Left cardiac atrium (tissue), 4 donors: ENCODE data around the gene NIPAL1. TPM values are rescaled to one million over a fixed set of nuclear protein-coding genes. Genes with fewer than 3 reads are reported as not detected.
"Not testable (repeated sequence)": the region's sequence is repeated elsewhere in the genome, so short reads cannot be mapped to it uniquely, and the experiment has no call there.

Experiments used
- ATAC-seq, 2 donors: fragments of 200-7000 bp; cut with Tn5 transposase; one replicate each; pipeline ENCODE4 v1.9.1; 2020; ENCODE audit warnings: mild to moderate bottlenecking in 2 of 2, moderate library complexity in 2 of 2
- DNase-seq: peaks from one replicate; pipeline ENCODE4 v3.0.0-alpha.2; 2020
- intact Hi-C, 2 donors: fragments of 100-400 bp; cut with DNase I; formaldehyde crosslinking; loops; one replicate each; pipeline versions ENCODE4 v1.14.1 to v1.15.1; 2022 to 2023
- long read RNA-seq: library from polyadenylated mRNA; unstranded; transcript quantifications from one replicate; pipeline ENCODE4 v2.0.0, GENCODE V29; 2021
- total RNA-seq, 2 donors: library from RNA; stranded (reverse); fragmentation: NEBNext Ultra II Directional; extraction: Animal tissue kit (Norgen Biotek cat#: 25700); gene quantifications; one replicate each; pipeline ENCODE4 v1.2.1, GENCODE V29; 2021
- donor health status: DM: no; HTN: yes; CAD: no.
- donor health status: DM: no; HTN: yes; CAD: no; lungs with severe emphysema.
- donor health status: DM: yes; HTN: yes; CAD: no.
- donor health status: Dilated cardiomyopathy.

NIPAL1 gene
- 1 to 10 TPM in 1 of 2 donors, under 1 TPM in 1; 0.53 to 1.5 TPM for total RNA-seq
- long read RNA-seq = 0 reads

GRCh38 chr4:48016141-48017107 lies at the start of gene NIPAL1, which contains the start of gene CNGA1:
TSS of gene NIPAL1 (plus strand) at chr4:48016772. CDS start at chr4:48016840, 68 bp downstream.
TSS of gene CNGA1 (minus strand) at chr4:48016681. CDS start at chr4:47952689, 63,992 bp downstream.
- intact Hi-C loops = loop anchor here (5.0 kb wide), 1 partner anchor 71 kb away; no protein-coding TSS in a partner anchor
- DNase-seq (peak; percentile 85), ATAC-seq (peak; percentile 97 to 99)

- ATAC-seq (no peak), DNase-seq (no peak)
- intact Hi-C loops = no loop called here
Observed at GRCh38 chr4:47968847-47969246, 47.7 kb upstream of the NIPAL1 start.

GRCh38 chr4:47972181-47972580 lies 44.4 kb upstream of the NIPAL1 start:
- ATAC-seq = no peak
- intact Hi-C loops = no loop called here
- no peak for DNase-seq

- ATAC-seq (no peak), DNase-seq (no peak)
- intact Hi-C loops = no loop called here
Observed at GRCh38 chr4:47972721-47973120, 43.9 kb upstream of the NIPAL1 start.

- intact Hi-C loops = no loop called here
- DNase-seq = no peak
- no peak for ATAC-seq
Observed at GRCh38 chr4:47974566-47974965, 42.0 kb upstream of the NIPAL1 start.

GRCh38 chr4:47990145-47990544 lies 26.4 kb upstream of the NIPAL1 start:
- ATAC-seq = no peak
- no peak for DNase-seq
- intact Hi-C loops = no loop called here

- intact Hi-C loops, ATAC-seq, DNase-seq: not testable (repeated sequence)
Observed at GRCh38 chr4:47992475-47992874, 24.1 kb upstream of the NIPAL1 start.

- ATAC-seq (no peak), DNase-seq (no peak)
- intact Hi-C loops = no loop called here
Observed at GRCh38 chr4:47996021-47996420, 20.6 kb upstream of the NIPAL1 start.

GRCh38 chr4:48002267-48002666 lies 14.3 kb upstream of the NIPAL1 start:
- no peak for ATAC-seq
- intact Hi-C loops = loop anchor here in 1 of 2 donors (5.0 kb wide), 1 partner anchor 85 kb away; no protein-coding TSS in a partner anchor
- DNase-seq = no peak

- intact Hi-C loops = loop anchor here in 1 of 2 donors (5.0 kb wide), 1 partner anchor 84 kb away; no protein-coding TSS in a partner anchor
- DNase-seq = peak; percentile 44
- ATAC-seq = not testable (repeated sequence)
Observed at GRCh38 chr4:48003568-48003967, 13.0 kb upstream of the NIPAL1 start.

- ATAC-seq (no peak), DNase-seq (no peak)
- intact Hi-C loops = no loop called here
Observed at GRCh38 chr4:48005781-48006180, 10.8 kb upstream of the NIPAL1 start.

- intact Hi-C loops = no loop called here
- DNase-seq (no peak), ATAC-seq (no peak)
Observed at GRCh38 chr4:48008021-48008596, 8.5 kb upstream of the NIPAL1 start.

GRCh38 chr4:48010906-48011305 lies 5.7 kb upstream of the NIPAL1 start:
- ATAC-seq, DNase-seq, intact Hi-C loops: not testable (repeated sequence)

- no peak for DNase-seq
- ATAC-seq = no peak
- intact Hi-C loops = no loop called here
Observed at GRCh38 chr4:48011722-48012121, 4.8 kb upstream of the NIPAL1 start.

- no peak for ATAC-seq
- intact Hi-C loops = no loop called here
- DNase-seq = no peak
Observed at GRCh38 chr4:48012824-48013223, 3.7 kb upstream of the NIPAL1 start.

- no peak for ATAC-seq
- intact Hi-C loops = loop anchor here (5.0 kb wide), 1 partner anchor 72 kb away; no protein-coding TSS in a partner anchor
- no peak for DNase-seq
Observed at GRCh38 chr4:48015216-48015615, 1.4 kb upstream of the NIPAL1 start.

GRCh38 chr4:48015678-48016077 lies 894 bp upstream of the NIPAL1 start:
- DNase-seq (no peak), ATAC-seq (no peak)
- intact Hi-C loops = loop anchor here (5.0 kb wide), 1 partner anchor 72 kb away; no protein-coding TSS in a partner anchor

- intact Hi-C loops = loop anchor here (5.0 kb wide), 1 partner anchor 70 kb away; no protein-coding TSS in a partner anchor
- ATAC-seq (peak; percentile 55 to 78), DNase-seq (peak; percentile 57)
Observed at GRCh38 chr4:48017108-48017571, 568 bp downstream of the NIPAL1 start.

- no peak for ATAC-seq
- intact Hi-C loops = loop anchor here (5.0 kb wide), 1 partner anchor 69 kb away; no protein-coding TSS in a partner anchor
- no peak for DNase-seq
Observed at GRCh38 chr4:48018112-48018511, 1.5 kb downstream of the NIPAL1 start.

- DNase-seq = no peak
- no peak for ATAC-seq
- intact Hi-C loops = no loop called here
Observed at GRCh38 chr4:48021100-48021499, 4.5 kb downstream of the NIPAL1 start.
